IMR-90 (cell line): ENCODE results near the gene NFYB.

Experiments
- CTCF ChIP-seq: conservative IDR thresholded peaks from 2 replicates; pipeline ENCODE4 v1.5.1; 2012; ENCODE audit warnings: mild to moderate bottlenecking, low read depth, low read length, improper control_type of control experiment
- MAFK ChIP-seq: IDR thresholded peaks from 2 replicates; pipeline ENCODE4 v1.6.1; 2012; ENCODE audit warnings: low read depth, low read length, improper control_type of control experiment
- POLR2A ChIP-seq: IDR thresholded peaks from 2 replicates; pipeline ENCODE4 v1.6.1; 2012; ENCODE audit warnings: mild to moderate bottlenecking, low read depth, low read length
- SMC3 ChIP-seq: fragments of 150-350 bp; IDR thresholded peaks from 2 replicates; pipeline ENCODE4 v1.6.1; 2016; ENCODE audit warnings: low read depth, mild to moderate bottlenecking, antibody characterized with exemption, low read length, moderate library complexity
- TF ChIP-seq, protein P1 (sequence below): fragments of 150-350 bp; IDR thresholded peaks from 2 replicates; pipeline ENCODE4 v1.6.1; 2017; ENCODE audit warnings: mild to moderate bottlenecking, antibody characterized with exemption, low read length, low read depth
- TF ChIP-seq, protein P2 (sequence below): fragments of 150-350 bp; IDR thresholded peaks from 2 replicates; pipeline ENCODE4 v1.6.1; 2016; ENCODE audit warnings: low read depth, mild to moderate bottlenecking, low read length, moderate library complexity, borderline replicate concordance

DNA sequence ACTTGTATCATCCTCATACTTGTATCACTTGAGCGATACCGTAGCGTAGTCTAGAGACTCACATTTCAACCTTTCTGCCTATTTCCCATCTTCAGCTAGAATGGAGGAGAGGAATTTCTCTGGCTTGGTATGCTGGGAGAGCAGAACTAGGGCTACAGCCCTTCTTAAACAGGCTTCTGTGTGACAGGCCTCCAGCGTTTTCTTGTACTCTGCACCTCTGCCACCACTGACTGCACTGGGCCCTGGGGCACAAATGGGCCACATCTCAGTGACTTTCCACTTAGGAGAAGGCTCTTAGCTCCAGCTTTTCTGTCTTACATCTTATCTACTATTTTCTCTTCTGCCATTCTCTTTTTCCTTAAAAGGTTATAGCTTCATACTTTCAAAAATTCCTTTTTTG is 46.9 kb downstream of the NFYB start:
- TF ChIP-seq SMC3 (no peak), CTCF (no peak), MAFK (no peak), POLR2A (no peak)
- TF ChIP-seq, protein P1, sequence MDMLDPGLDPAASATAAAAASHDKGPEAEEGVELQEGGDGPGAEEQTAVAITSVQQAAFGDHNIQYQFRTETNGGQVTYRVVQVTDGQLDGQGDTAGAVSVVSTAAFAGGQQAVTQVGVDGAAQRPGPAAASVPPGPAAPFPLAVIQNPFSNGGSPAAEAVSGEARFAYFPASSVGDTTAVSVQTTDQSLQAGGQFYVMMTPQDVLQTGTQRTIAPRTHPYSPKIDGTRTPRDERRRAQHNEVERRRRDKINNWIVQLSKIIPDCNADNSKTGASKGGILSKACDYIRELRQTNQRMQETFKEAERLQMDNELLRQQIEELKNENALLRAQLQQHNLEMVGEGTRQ, result no peak
- TF ChIP-seq, protein P2, sequence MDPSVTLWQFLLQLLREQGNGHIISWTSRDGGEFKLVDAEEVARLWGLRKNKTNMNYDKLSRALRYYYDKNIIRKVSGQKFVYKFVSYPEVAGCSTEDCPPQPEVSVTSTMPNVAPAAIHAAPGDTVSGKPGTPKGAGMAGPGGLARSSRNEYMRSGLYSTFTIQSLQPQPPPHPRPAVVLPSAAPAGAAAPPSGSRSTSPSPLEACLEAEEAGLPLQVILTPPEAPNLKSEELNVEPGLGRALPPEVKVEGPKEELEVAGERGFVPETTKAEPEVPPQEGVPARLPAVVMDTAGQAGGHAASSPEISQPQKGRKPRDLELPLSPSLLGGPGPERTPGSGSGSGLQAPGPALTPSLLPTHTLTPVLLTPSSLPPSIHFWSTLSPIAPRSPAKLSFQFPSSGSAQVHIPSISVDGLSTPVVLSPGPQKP, result no peak
